Kidney (tissue), 14 donors: ENCODE data around the gene IPO7. TPM values are rescaled to one million over a fixed set of nuclear protein-coding genes. Genes with fewer than 3 reads are reported as not detected.
A peak's percentile ranks its signal among the peaks of the same experiment; 100 is the strongest.

ENCODE experiments used
- DNase-seq, 5 donors: peaks; one replicate each; pipeline ENCODE4 v3.0.0-alpha.2; 2013 to 2020
- FAIRE-seq: peaks from 2 replicates; lab custom pipeline; 2012; peaks lifted over from hg19 to GRCh38; lab: Jason Lieb, UNC
- H3K27ac ChIP-seq, 2 donors: one replicate each; pipeline ENCODE4 v1.7.0; 2013; ENCODE audit warnings: low read depth in 2 of 2, low read length in 2 of 2, inconsistent platforms in 1 of 2
- H3K27me3 ChIP-seq: one replicate; pipeline ENCODE4 v1.7.1; 2013; ENCODE audit warnings: low read length, inconsistent platforms; ENCODE audit not compliant: control insufficient read depth, insufficient read depth
- H3K36me3 ChIP-seq, 3 donors: one replicate each; pipeline versions ENCODE4 v1.7.0 to v1.7.1; 2013; ENCODE audit warnings: low read length in 3 of 3, control low read depth in 1 of 3, inconsistent platforms in 1 of 3; ENCODE audit not compliant: insufficient read depth in 3 of 3, control insufficient read depth in 2 of 3
- H3K4me1 ChIP-seq, 3 donors: one replicate each; pipeline versions ENCODE4 v1.7.0 to v1.7.1; 2013; ENCODE audit warnings: low read length in 3 of 3, inconsistent platforms in 1 of 3, low read depth in 1 of 3; ENCODE audit not compliant: control insufficient read depth in 2 of 3, insufficient read depth in 2 of 3
- H3K4me3 ChIP-seq, 3 donors: one replicate each; pipeline versions ENCODE4 v1.7.0 to v1.8.1; 2013; ENCODE audit warnings: low read length in 3 of 3, control low read depth in 1 of 3, inconsistent platforms in 1 of 3
- H3K9ac ChIP-seq, 3 donors: one replicate each; pipeline versions ENCODE4 v1.7.0 to v1.7.1; 2013; ENCODE audit warnings: low read length in 3 of 3, control low read depth in 1 of 3, inconsistent platforms in 1 of 3
- H3K9me3 ChIP-seq, 3 donors: one replicate each; pipeline versions ENCODE4 v1.7.0 to v1.7.1; 2013; ENCODE audit warnings: low read length in 3 of 3, control low read depth in 1 of 3, inconsistent platforms in 1 of 3; ENCODE audit not compliant: control insufficient read depth in 2 of 3, insufficient read depth in 1 of 3
- intact Hi-C: fragments of 100-400 bp; cut with DNase I; formaldehyde crosslinking; loops from one replicate; pipeline ENCODE4 v1.11.1; 2022
- polyA plus RNA-seq: library from polyadenylated mRNA; stranded (reverse); fragments of 350-450 nt; fragmentation: Illumina TruSeq; extraction: RNeasy Lipid Tissue Mini Kit (QIAGEN cat#74804); gene quantifications from one replicate; pipeline ENCODE4 v1.2.3, GENCODE V29; 2014; ENCODE audit warnings: low read depth, low replicate concordance; ENCODE audit not compliant: insufficient read depth
- total RNA-seq: library from RNA; stranded (reverse); fragmentation: NEBNext Ultra II Directional; extraction: Animal tissue kit (Norgen Biotek cat#: 25700); gene quantifications from one replicate; pipeline ENCODE4 v1.2.1, GENCODE V29; 2021
- TF ChIP-seq, protein P1 (sequence below): IDR thresholded peaks from 3 replicates; pipeline ENCODE4 v1.5.1; 2012; ENCODE audit warnings: mild to moderate bottlenecking, moderate library complexity, borderline replicate concordance; ENCODE audit not compliant: insufficient read depth; ENCODE audit errors: extremely low read depth
- donor health status: control.
- donor health status: control.
- donor health status: control.
- donor health status: control.
- donor health status: control.
- donor health status: DM: yes; HTN: yes; CAD: no.
- donor health status: Normal renal cell carcinoma (clear cell type).

The IPO7 gene
- total and polyA plus RNA-seq, 2 donors from 2014 or later, result 20.6 to 109 TPM

DNA sequence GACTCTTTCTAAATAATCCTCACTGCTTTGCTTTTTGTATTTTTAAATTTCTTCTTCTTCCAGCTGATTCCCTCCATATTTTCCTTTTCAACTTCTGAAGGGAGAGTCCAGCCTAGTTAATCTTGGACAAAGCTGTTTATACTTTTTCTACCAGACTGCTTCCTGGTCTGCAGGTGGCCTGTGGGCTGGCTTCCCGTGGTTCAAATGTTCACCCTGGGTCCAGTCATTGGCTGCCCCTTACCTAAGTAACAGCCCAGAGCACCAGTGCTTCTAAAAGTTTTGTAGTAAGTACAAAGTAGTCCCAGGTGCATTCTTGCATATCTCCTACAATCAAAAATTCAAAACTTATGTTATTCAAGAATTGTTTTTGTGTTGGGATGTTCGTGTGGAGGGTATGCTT is 95.4 kb downstream of the IPO7 start:
- Histone ChIP-seq H3K27ac (no peak overlapping the region), H3K4me1 (no peaks in the 10 kb centered on the region), H3K4me3 (no peak overlapping the region), H3K27me3 (no peaks in the 10 kb centered on the region), H3K9ac (no peak overlapping the region), H3K9me3 (no peaks in the 10 kb centered on the region), H3K36me3 (peaks cover 3 to 12% (median 4%) of the 10 kb centered on the region in 3 donors)
- TF ChIP-seq, protein P1, sequence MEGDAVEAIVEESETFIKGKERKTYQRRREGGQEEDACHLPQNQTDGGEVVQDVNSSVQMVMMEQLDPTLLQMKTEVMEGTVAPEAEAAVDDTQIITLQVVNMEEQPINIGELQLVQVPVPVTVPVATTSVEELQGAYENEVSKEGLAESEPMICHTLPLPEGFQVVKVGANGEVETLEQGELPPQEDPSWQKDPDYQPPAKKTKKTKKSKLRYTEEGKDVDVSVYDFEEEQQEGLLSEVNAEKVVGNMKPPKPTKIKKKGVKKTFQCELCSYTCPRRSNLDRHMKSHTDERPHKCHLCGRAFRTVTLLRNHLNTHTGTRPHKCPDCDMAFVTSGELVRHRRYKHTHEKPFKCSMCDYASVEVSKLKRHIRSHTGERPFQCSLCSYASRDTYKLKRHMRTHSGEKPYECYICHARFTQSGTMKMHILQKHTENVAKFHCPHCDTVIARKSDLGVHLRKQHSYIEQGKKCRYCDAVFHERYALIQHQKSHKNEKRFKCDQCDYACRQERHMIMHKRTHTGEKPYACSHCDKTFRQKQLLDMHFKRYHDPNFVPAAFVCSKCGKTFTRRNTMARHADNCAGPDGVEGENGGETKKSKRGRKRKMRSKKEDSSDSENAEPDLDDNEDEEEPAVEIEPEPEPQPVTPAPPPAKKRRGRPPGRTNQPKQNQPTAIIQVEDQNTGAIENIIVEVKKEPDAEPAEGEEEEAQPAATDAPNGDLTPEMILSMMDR, result no peak
- intact Hi-C loops, result no loop called here
- FAIRE-seq, result peak; percentile 47
- peak in 1 of 5 donors; percentile 15 for DNase-seq

DNA sequence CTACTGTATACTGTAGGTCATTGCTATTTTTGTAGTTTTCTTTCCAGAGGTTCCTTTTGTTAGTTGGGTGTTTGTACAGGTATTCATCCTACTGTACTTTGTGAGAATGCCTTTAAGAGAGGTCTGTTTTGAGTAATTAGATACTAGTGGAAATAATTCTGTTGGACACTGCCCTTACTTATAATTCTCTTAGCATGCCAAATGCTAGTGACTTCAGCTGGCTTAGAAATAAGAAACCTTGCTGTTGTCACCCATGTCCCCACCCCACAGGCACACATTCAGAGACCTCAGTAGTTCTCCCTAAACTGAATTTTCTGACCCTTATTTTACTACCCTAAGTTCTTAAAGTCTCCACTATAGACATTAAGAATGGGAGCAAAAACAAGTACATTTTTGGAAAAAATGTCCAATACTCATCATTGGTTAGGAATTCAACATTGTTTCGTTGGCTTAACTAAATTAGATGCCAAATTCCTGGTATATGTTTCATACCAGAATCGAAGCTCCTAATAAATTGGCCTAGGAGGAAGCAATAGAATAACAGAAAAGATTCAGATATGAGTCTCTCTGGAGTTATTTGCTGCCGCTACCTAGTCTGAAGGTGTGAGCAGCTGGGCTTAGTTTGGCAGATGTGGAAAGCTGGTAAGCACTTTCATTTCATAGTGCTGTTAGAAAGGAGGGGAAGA is 104.8 kb downstream of the IPO7 start:
- Histone ChIP-seq H3K4me1 (no peaks in the 10 kb centered on the region), H3K36me3 (peaks cover 0 to 5% (median 2%) of the 10 kb centered on the region in 3 donors), H3K4me3 (no peak overlapping the region), H3K9ac (no peak overlapping the region), H3K9me3 (no peaks in the 10 kb centered on the region), H3K27ac (no peak overlapping the region), H3K27me3 (no peaks in the 10 kb centered on the region)
- DNase-seq, result no peak
- FAIRE-seq, result no peak
- TF ChIP-seq, protein P1, result no peak
- intact Hi-C loops, result no loop called here

DNA sequence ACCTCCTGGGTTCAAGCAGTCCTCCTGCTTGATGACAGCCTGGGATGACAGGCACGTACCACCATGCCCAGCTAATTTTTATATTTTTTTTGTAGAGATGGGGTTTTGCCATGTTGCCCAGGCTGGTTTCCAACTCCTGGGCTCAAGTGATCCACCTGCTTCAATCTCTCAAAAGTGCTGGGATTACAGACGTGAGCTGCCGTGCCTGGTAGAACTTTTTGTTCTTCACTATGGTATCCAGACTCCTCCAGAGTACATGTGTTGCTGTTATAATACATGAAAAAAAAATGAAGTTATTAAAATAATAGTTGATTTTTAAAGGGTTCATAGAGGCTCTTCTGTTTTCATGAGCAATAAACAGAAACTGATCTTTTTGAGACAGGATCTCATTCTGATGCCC is 105.9 kb downstream of the IPO7 start:
- H3K9me3 ChIP-seq, result no peaks in the 10 kb centered on the region
- intact Hi-C loops, result no loop called here
- H3K4me3 ChIP-seq, result no peak overlapping the region
- peaks cover 0 to 11% (median 2%) of the 10 kb centered on the region in 3 donors for H3K36me3 ChIP-seq
- FAIRE-seq (no peak), DNase-seq (no peak)
- no peaks in the 10 kb centered on the region for H3K4me1 ChIP-seq
- no peak overlapping the region for H3K27ac ChIP-seq
- TF ChIP-seq, protein P1, result no peak
- H3K9ac ChIP-seq, result no peak overlapping the region
- H3K27me3 ChIP-seq, result no peaks in the 10 kb centered on the region

DNA sequence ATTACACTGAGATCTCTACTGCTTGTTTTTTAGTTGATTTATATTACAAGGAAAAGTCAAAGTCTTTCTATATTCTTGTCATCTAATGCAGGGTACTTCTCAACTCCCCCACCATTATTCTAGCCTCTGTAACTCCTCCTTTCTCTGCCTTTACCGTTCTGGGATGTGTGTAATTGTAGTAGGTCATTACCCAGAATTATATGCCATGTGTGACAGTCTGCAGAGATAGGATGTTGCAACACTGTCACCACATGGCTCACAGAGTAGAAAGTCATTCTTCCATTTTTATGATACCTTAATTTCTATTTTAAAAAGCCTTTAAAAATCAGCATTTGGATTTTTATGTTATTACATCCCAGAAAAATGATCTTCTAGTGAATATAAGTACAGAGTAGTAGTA is 109.0 kb downstream of the IPO7 start:
- TF ChIP-seq, protein P1, result no peak
- H3K36me3 ChIP-seq, result peaks cover 2 to 12% (median 2%) of the 10 kb centered on the region in 3 donors
- no peak for DNase-seq
- no peaks in the 10 kb centered on the region for H3K9me3 ChIP-seq
- no peak for FAIRE-seq
- H3K27ac ChIP-seq, result no peak overlapping the region
- H3K4me1 ChIP-seq, result no peaks in the 10 kb centered on the region
- intact Hi-C loops, result no loop called here
- H3K9ac ChIP-seq, result no peak overlapping the region
- H3K27me3 ChIP-seq, result no peaks in the 10 kb centered on the region
- H3K4me3 ChIP-seq, result no peak overlapping the region
